ENCODE results near the gene TUBG1.

DNA sequence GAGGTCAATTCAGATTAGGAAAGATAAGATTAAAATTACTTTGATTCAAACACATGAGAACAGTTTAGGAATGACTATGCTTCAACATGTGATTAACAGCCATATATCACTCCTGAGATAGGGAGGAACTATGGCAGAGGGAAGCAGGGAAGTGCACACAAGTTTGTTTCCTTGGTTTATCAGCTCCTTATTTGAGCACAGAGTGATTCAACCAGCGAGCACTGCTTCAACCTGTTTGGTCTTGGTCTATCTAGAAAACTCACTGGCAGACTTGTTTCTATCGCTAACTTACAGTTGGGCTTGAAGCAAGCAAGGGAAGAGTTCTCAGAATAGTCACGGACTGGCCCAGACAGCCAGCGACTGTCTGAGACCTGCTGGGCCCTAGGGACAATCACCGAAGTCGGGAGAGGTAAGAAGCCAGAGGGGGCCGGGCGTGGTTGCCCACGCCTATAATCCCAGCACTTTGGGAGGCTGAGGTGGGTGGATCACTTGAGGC, 23.5 kb downstream of the TUBG1 start:
- TF ChIP-seq EZH2 (IDR thresholded peaks at IDR 0.05) = no peak
- no peak for TF ChIP-seq POLR2AphosphoS5 (IDR thresholded peaks at IDR 0.05; ENCODE audit: borderline replicate concordance, low read depth, low read length)
- no peak for TF ChIP-seq FOXP2 (optimal IDR thresholded peaks at IDR 0.05; ENCODE audit: control extremely low read depth, extremely low read length, insufficient read depth)
